HepG2 (cell line): ENCODE results near the gene HBM. TPM values are rescaled to one million over a fixed set of nuclear protein-coding genes. Genes with fewer than 3 reads are reported as not detected.

Source experiments
- ATAC-seq: fragments of 200-7000 bp; cut with Tn5 transposase; 3 replicates; pipeline ENCODE4 v1.9.1; 2020; ENCODE audit warnings: mild to moderate bottlenecking, moderate library complexity
- BruUV-seq: library from RNA; stranded (reverse); fragments of 400-500 nt; replicated peaks from 2 replicates; lab custom pipeline; 2021; lab: Mats Ljungman, UMichigan
- CTCF ChIA-PET: fragments of 300-600 bp; formaldehyde crosslinking; extraction: SDS; loops from one replicate; lab custom pipeline; 2021; ENCODE audit warnings: low total read pairs, inconsistent platforms, low intra/inter-chr PET ratio; lab: Yijun Ruan, JAX
- POLR2A ChIA-PET: fragments of 350-600 bp; sonication (Branson Sonifier 250); formaldehyde crosslinking; loops from one replicate; lab custom pipeline; 2020; ENCODE audit warnings: antibody characterized with exemption, inconsistent platforms; lab: Yijun Ruan, JAX
- DNase-seq: peaks from one replicate; pipeline ENCODE4 v3.0.0-alpha.2; 2015; ENCODE audit warnings: low spot score
- FAIRE-seq: peaks from 3 replicates; lab custom pipeline; 2011; peaks lifted over from hg19 to GRCh38; lab: Jason Lieb, UNC
- H2AFZ ChIP-seq: one replicate; pipeline ENCODE4 v1.6.1; 2011; ENCODE audit warnings: low read length, inconsistent platforms
- H3K27ac ChIP-seq: fragments of 300-600 bp; 3 replicates; pipeline ENCODE4 v1.8.0; 2011; ENCODE audit warnings: mixed run types, mild to moderate bottlenecking, mixed read lengths, low read length, inconsistent platforms; ENCODE audit not compliant: insufficient read depth; ENCODE audit errors: extremely low read length
- H3K27me3 ChIP-seq, 2 experiments: fragments of 200-600 bp in 1 of 2; 2 replicates in 1 of 2; 3 replicates in 1 of 2; pipeline versions ENCODE4 v1.6.0 to v1.8.0; 2011; ENCODE audit warnings: low read length in 2 of 2, mild to moderate bottlenecking in 2 of 2, moderate library complexity in 2 of 2, inconsistent platforms in 1 of 2; ENCODE audit not compliant: insufficient read depth in 2 of 2, control insufficient read depth in 1 of 2
- H3K36me3 ChIP-seq, 2 experiments: fragments of 200-600 bp in 1 of 2; replicated peaks in 1 of 2; 2 replicates in 1 of 2; 3 replicates in 1 of 2; pipeline versions ENCODE4 v1.5.1 to v1.8.0; 2011; ENCODE audit warnings: low read length in 2 of 2, inconsistent platforms in 1 of 2; ENCODE audit not compliant: insufficient read depth in 2 of 2, control insufficient read depth in 1 of 2
- H3K4me1 ChIP-seq: 2 replicates; pipeline ENCODE4 v1.5.1; 2012; ENCODE audit warnings: low read length, inconsistent platforms; ENCODE audit not compliant: insufficient read depth
- H3K4me2 ChIP-seq: 2 replicates; pipeline ENCODE4 v1.6.0; 2011; ENCODE audit warnings: low read depth, low read length, inconsistent platforms
- H3K4me3 ChIP-seq, 3 experiments: fragments of 200-600 bp in 1 of 3; sonication (generic), shearing (Covaris generic) in 1 of 3; replicated peaks in 1 of 3; 2 replicates each; pipeline ENCODE4 v1.5.1; 2011 to 2016; ENCODE audit warnings: low read length in 3 of 3, inconsistent platforms in 2 of 3, low read depth in 2 of 3, mild to moderate bottlenecking in 2 of 3, control low read depth in 1 of 3, mixed read lengths in 1 of 3; ENCODE audit not compliant: insufficient read depth in 1 of 3
- H3K79me2 ChIP-seq: one replicate; pipeline ENCODE4 v1.6.1; 2011; ENCODE audit warnings: low read length, inconsistent platforms; ENCODE audit not compliant: insufficient read depth
- H3K9ac ChIP-seq: 2 replicates; pipeline ENCODE4 v1.6.0; 2011; ENCODE audit warnings: mild to moderate bottlenecking, low read depth, low read length, inconsistent platforms; ENCODE audit not compliant: insufficient read depth
- H3K9me3 ChIP-seq: 2 replicates; pipeline ENCODE4 v1.5.1; 2012; ENCODE audit warnings: mild to moderate bottlenecking, low read length
- H4K20me1 ChIP-seq: 2 replicates; pipeline ENCODE4 v1.6.0; 2011; ENCODE audit warnings: inconsistent platforms, mild to moderate bottlenecking, low read length, moderate library complexity; ENCODE audit not compliant: insufficient read depth
- ATF7 ChIP-seq, 2 experiments: fragments of 450-650 bp in 1 of 2; sonication (generic) in 1 of 2; formaldehyde crosslinking in 1 of 2; IDR thresholded peaks; 2 replicates each; pipeline versions ENCODE4 v1.4.0 to v1.6.1; 2016 to 2020; ENCODE audit warnings: antibody characterized with exemption in 1 of 2, mild to moderate bottlenecking in 1 of 2, missing genetic modification reagents in 1 of 2
- ETV5 ChIP-seq: IDR thresholded peaks from 2 replicates; pipeline ENCODE4 v1.6.1; 2018; ENCODE audit warnings: missing biosample characterization, missing genetic modification reagents, inconsistent platforms, borderline replicate concordance
- GABPB1 ChIP-seq: IDR thresholded peaks from 2 replicates; pipeline ENCODE4 v1.6.1; 2016; ENCODE audit warnings: mild to moderate bottlenecking, missing genetic modification reagents, moderate library complexity, missing compliant biosample characterization
- GRHL1 ChIP-seq: sonication (generic); formaldehyde crosslinking; conservative IDR thresholded peaks from 2 replicates; pipeline ENCODE4 v1.8.0; 2022; ENCODE audit warnings: missing genetic modification reagents
- HMG20A ChIP-seq: IDR thresholded peaks from 2 replicates; pipeline ENCODE4 v1.6.1; 2016; ENCODE audit warnings: borderline replicate concordance
- HNF4G ChIP-seq, 2 experiments: sonication (generic) in 1 of 2; formaldehyde crosslinking in 1 of 2; IDR thresholded peaks; 2 replicates each; pipeline versions ENCODE4 v1.4.0 to v1.6.1; 2011 to 2020; ENCODE audit warnings: borderline replicate concordance in 2 of 2, low read depth in 2 of 2, mild to moderate bottlenecking in 2 of 2, low read length in 1 of 2, missing genetic modification reagents in 1 of 2, moderate library complexity in 1 of 2
- HNRNPUL1 ChIP-seq: fragments of 200-400 bp; formaldehyde crosslinking; IDR thresholded peaks from 2 replicates; pipeline ENCODE4 v1.6.1; 2017; ENCODE audit warnings: low read depth, mild to moderate bottlenecking, low read length, moderate library complexity
- MZF1 ChIP-seq: sonication (generic); formaldehyde crosslinking; IDR thresholded peaks from 2 replicates; pipeline ENCODE4 v1.8.1; 2023; ENCODE audit warnings: mild to moderate bottlenecking, missing genetic modification reagents, borderline replicate concordance
- PCBP1 ChIP-seq: fragments of 200-400 bp; formaldehyde crosslinking; IDR thresholded peaks from 2 replicates; pipeline ENCODE4 v1.6.1; 2017; ENCODE audit warnings: mild to moderate bottlenecking, low read depth, low read length, borderline replicate concordance
- PREB ChIP-seq: sonication (generic); formaldehyde crosslinking; IDR thresholded peaks from 2 replicates; pipeline ENCODE4 v1.4.0; 2020; ENCODE audit warnings: missing genetic modification reagents
- SIX4 ChIP-seq: sonication (generic); formaldehyde crosslinking; IDR thresholded peaks from 2 replicates; pipeline ENCODE4 v1.4.0; 2020; ENCODE audit warnings: missing genetic modification reagents
- TBX2 ChIP-seq: sonication (generic); formaldehyde crosslinking; IDR thresholded peaks from 2 replicates; pipeline ENCODE4 v1.5.0; 2020; ENCODE audit warnings: missing genetic modification reagents, mild to moderate bottlenecking, borderline replicate concordance
- TOE1 ChIP-seq: sonication (generic); formaldehyde crosslinking; IDR thresholded peaks from 2 replicates; pipeline ENCODE4 v1.4.0; 2020; ENCODE audit warnings: mild to moderate bottlenecking, missing genetic modification reagents
- YEATS4 ChIP-seq: sonication (generic); formaldehyde crosslinking; IDR thresholded peaks from 2 replicates; pipeline ENCODE4 v1.4.0; 2020; ENCODE audit warnings: missing genetic modification reagents, borderline replicate concordance
- ZNF12 ChIP-seq: sonication (generic); formaldehyde crosslinking; IDR thresholded peaks from 2 replicates; pipeline ENCODE4 v1.5.0; 2020; ENCODE audit warnings: missing genetic modification reagents
- ZNF275 ChIP-seq: sonication (generic); formaldehyde crosslinking; IDR thresholded peaks from 2 replicates; pipeline ENCODE4 v1.8.0; 2022; ENCODE audit warnings: missing genetic modification reagents, mild to moderate bottlenecking, inconsistent platforms, borderline replicate concordance
- ZNF30 ChIP-seq: sonication (generic); formaldehyde crosslinking; IDR thresholded peaks from 2 replicates; pipeline ENCODE4 v1.5.0; 2020; ENCODE audit warnings: mild to moderate bottlenecking, missing genetic modification reagents
- ZNF326 ChIP-seq: sonication (generic); formaldehyde crosslinking; IDR thresholded peaks from 2 replicates; pipeline ENCODE4 v1.4.0; 2020; ENCODE audit warnings: missing genetic modification reagents, borderline replicate concordance
- ZNF564 ChIP-seq: sonication (generic); formaldehyde crosslinking; IDR thresholded peaks from 2 replicates; pipeline ENCODE4 v1.8.1; 2023; ENCODE audit warnings: mild to moderate bottlenecking, missing genetic modification reagents
- ZNF772 ChIP-seq: sonication (generic); formaldehyde crosslinking; IDR thresholded peaks from 2 replicates; pipeline ENCODE4 v1.5.0; 2020; ENCODE audit warnings: mild to moderate bottlenecking, missing genetic modification reagents
- WGBS: methylation state at CpG from one replicate; pipeline ENCODE4 v1.1.6; 2017; ENCODE audit warnings: low lambda C conversion rate; 5-methylcytosine and 5-hydroxymethylcytosine counted together
- in situ Hi-C: cut with HindIII; loops from 2 replicates; pipeline ENCODE4 v1.10.0; 2017; ENCODE audit warnings: low pct_unique_long_range_greater_than_20kb; ENCODE audit not compliant: extremely low pct_ligation_motif_present
- intact Hi-C: fragments of 100-400 bp; cut with micrococcal nuclease; formaldehyde crosslinking; loops from one replicate; pipeline ENCODE4 v1.10.0; 2022; ENCODE audit not compliant: unreplicated experiment
- polyA plus RNA-seq, 8 experiments: library from polyadenylated mRNA; depleted of rRNA in 3 of 8; stranded (reverse) in 7 of 8; unstranded in 1 of 8; fragments of >200 nt; fragmentation: Illumina TruSeq in 4 of 8; extraction: Trizol in 4 of 8; gene quantifications; 2 replicates each; pipeline versions ENCODE4 v1.2.1 to v1.2.3, GENCODE V29; 2011 to 2016; ENCODE audit warnings: low read depth in 4 of 8, missing spikeins in 1 of 8, mixed read lengths in 1 of 8; ENCODE audit not compliant: insufficient read depth in 1 of 8
- total RNA-seq, 5 experiments: library from RNA; depleted of rRNA; stranded (reverse); fragments of >200 nt; fragmentation: Illumina TruSeq; extraction: Trizol; gene quantifications; 2 replicates each; pipeline ENCODE4 v1.2.3, GENCODE V29; 2016; ENCODE audit warnings: low read depth in 1 of 5

Gene HBM
- total and polyA plus RNA-seq, 2 of the 13 experiments (the other 11 are each of a cell fraction or from before 2014, with no cell fraction given), result not detected

- in situ Hi-C loops (no loop called here), intact Hi-C loops (no loop called here)
- POLR2A ChIA-PET, result interaction anchor here (0.6 kb wide), 1 partner anchor 88 kb away, joined by 3 read pairs; no protein-coding TSS in a partner anchor
- Histone ChIP-seq H3K9ac (no peak overlapping the region), H3K36me3 (no peaks in the 10 kb centered on the region), H3K4me1 (no peaks in the 10 kb centered on the region), H4K20me1 (no peaks in the 10 kb centered on the region), H3K27ac (no peak overlapping the region), H2AFZ (no peak overlapping the region), H3K4me2 (no peak overlapping the region), H3K4me3 (no peak overlapping the region), H3K9me3 (no peaks in the 10 kb centered on the region), H3K79me2 (no peaks in the 10 kb centered on the region), H3K27me3 (peaks cover 4 to 39% of the 10 kb centered on the region in 2 experiments)
- BruUV-seq, result no TSS peak
- CTCF ChIA-PET, result no interaction called here
- WGBS, result 63% methylated on average over 7 of the region's 7 CpGs
- ATAC-seq (no peak), FAIRE-seq (no peak), DNase-seq (no peak)
- TF ChIP-seq HMG20A (CRISPR knock-in tag) (no peak), ETV5 (CRISPR knock-in tag) (no peak), HNRNPUL1 (no peak), ZNF772 (no peak), TBX2 (CRISPR knock-in tag) (no peak), ZNF564 (no peak), TOE1 (no peak), YEATS4 (no peak), GABPB1 (no peak), ZNF275 (no peak), PCBP1 (no peak), ZNF30 (CRISPR knock-in tag) (no peak), ZNF326 (CRISPR knock-in tag) (no peak), MZF1 (CRISPR knock-in tag) (no peak), ZNF12 (CRISPR knock-in tag) (no peak), PREB (CRISPR knock-in tag) (no peak), SIX4 (CRISPR knock-in tag) (no peak), HNF4G (IDR thresholded peaks at IDR 0.05; ENCODE audit: borderline replicate concordance, low read depth, low read length) (no peak), HNF4G (CRISPR knock-in tag; IDR thresholded peaks at IDR 0.05; ENCODE audit: borderline replicate concordance, low read depth) (no peak), GRHL1 (CRISPR knock-in tag) (no peak), ATF7 (IDR thresholded peaks at IDR 0.05) (no peak), ATF7 (CRISPR knock-in tag; IDR thresholded peaks at IDR 0.05) (no peak)
These were observed 10.8 kb upstream of the HBM start for GRCh38 chr16:155031-155398.
